Left lung (tissue), 10 donors: ENCODE measurements around the gene CPAMD8. TPM values are rescaled to one million over a fixed set of nuclear protein-coding genes. Genes with fewer than 3 reads are reported as not detected.
"Not testable (repeated sequence)": the region's sequence is repeated elsewhere in the genome, so short reads cannot be mapped to it uniquely, and the experiment has no call there.

Experiments
- ATAC-seq: fragments of 200-7000 bp; cut with Tn5 transposase; one replicate; pipeline ENCODE4 v1.9.1; 2020; ENCODE audit warnings: moderate library complexity
- DNase-seq, 4 donors: peaks; one replicate each; pipeline ENCODE4 v3.0.0-alpha.2; 2013 to 2020
- H3K27ac ChIP-seq, 2 donors: fragments of 200-600 bp; sonication (generic) in 1 of 2; one replicate each; pipeline versions ENCODE4 v1.5.0 to v1.8.0; 2020 to 2021
- H3K27me3 ChIP-seq, 2 donors: fragments of 200-600 bp; sonication (generic) in 1 of 2; one replicate each; pipeline versions ENCODE4 v1.5.0 to v1.8.0; 2020 to 2021
- H3K36me3 ChIP-seq, 2 donors: fragments of 200-600 bp; sonication (generic) in 1 of 2; one replicate each; pipeline versions ENCODE4 v1.5.0 to v1.8.0; 2020 to 2021
- H3K4me1 ChIP-seq, 2 donors: fragments of 200-600 bp; one replicate each; pipeline ENCODE4 v1.8.0; 2021
- H3K4me3 ChIP-seq, 2 donors: fragments of 200-600 bp; sonication (generic) in 1 of 2; one replicate each; pipeline versions ENCODE4 v1.5.0 to v1.8.0; 2020 to 2021; ENCODE audit warnings: mild to moderate bottlenecking in 1 of 2
- H3K9me3 ChIP-seq, 2 donors: fragments of 200-600 bp; sonication (generic) in 1 of 2; one replicate each; pipeline versions ENCODE4 v1.5.0 to v1.8.0; 2020 to 2021
- intact Hi-C, 2 donors: fragments of 100-400 bp; cut with DNase I; formaldehyde crosslinking; loops; one replicate each; pipeline versions ENCODE4 v1.11.2 to v1.14.2; 2022
- polyA plus RNA-seq, 6 donors: library from polyadenylated mRNA; unstranded; fragments of 120-200 nt; gene quantifications; one replicate each; pipeline ENCODE4 v1.2.1, GENCODE V29; 2013; ENCODE audit not compliant: insufficient read length in 6 of 6
- total RNA-seq, 2 donors: library from RNA; stranded (reverse); fragmentation: NEBNext Ultra II Directional; extraction: Animal tissue kit (Norgen Biotek cat#: 25700); gene quantifications; one replicate each; pipeline ENCODE4 v1.2.1, GENCODE V29; 2021
- TF ChIP-seq, protein P1 (sequence below), 2 donors: fragments of 200-600 bp; sonication (generic) in 1 of 2; IDR thresholded peaks; one replicate each; pipeline versions ENCODE4 v1.5.0 to v1.8.0; 2021; ENCODE audit warnings: antibody characterized with exemption in 2 of 2
- donor health status: DM: no; HTN: yes; CAD: no.
- donor health status: DM: no; HTN: no; CAD: no.

Gene CPAMD8
- total and polyA plus RNA-seq, 8 donors = 13.1 to 79.9 (median 64.8) TPM

DNA sequence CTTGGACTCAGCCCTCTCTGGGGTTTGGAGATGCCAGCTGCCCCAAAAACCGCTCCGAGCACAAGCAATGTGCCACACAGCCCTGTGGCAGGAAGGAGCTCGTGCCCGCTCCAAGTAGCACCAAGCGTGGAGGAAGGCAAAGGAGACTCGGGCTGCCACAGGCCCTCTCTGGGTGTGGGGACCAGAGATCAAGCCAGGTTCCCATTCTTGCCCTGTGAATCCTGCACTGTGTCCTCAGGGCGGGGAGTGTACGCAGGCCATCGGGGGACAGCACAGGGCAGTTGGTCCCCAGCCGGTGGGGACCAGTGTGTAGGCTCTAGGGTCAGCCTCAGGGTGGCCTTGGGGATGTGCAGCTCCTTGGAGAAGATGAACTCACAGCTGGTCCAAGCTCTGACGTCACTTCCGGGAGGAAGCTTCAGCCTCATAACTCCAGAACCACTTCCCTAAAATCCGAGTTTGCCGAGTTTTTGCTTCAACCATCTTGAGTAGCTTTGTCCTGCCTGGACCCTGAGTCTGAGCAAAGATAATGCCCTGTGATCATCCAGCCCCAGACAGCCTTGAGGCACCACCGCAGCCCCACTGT is 9.3 kb upstream of the CPAMD8 start:
- no peaks in the 10 kb centered on the region for H3K36me3 ChIP-seq
- intact Hi-C loops = no loop called here
- ATAC-seq = peak; percentile 32
- no peaks in the 10 kb centered on the region for H3K4me1 ChIP-seq
- no peak overlapping the region for H3K4me3 ChIP-seq
- H3K9me3 ChIP-seq = no peaks in the 10 kb centered on the region
- DNase-seq = peak in 2 of 4 donors; percentile 60 to 73
- no peaks in the 10 kb centered on the region for H3K27me3 ChIP-seq
- TF ChIP-seq, protein P1, sequence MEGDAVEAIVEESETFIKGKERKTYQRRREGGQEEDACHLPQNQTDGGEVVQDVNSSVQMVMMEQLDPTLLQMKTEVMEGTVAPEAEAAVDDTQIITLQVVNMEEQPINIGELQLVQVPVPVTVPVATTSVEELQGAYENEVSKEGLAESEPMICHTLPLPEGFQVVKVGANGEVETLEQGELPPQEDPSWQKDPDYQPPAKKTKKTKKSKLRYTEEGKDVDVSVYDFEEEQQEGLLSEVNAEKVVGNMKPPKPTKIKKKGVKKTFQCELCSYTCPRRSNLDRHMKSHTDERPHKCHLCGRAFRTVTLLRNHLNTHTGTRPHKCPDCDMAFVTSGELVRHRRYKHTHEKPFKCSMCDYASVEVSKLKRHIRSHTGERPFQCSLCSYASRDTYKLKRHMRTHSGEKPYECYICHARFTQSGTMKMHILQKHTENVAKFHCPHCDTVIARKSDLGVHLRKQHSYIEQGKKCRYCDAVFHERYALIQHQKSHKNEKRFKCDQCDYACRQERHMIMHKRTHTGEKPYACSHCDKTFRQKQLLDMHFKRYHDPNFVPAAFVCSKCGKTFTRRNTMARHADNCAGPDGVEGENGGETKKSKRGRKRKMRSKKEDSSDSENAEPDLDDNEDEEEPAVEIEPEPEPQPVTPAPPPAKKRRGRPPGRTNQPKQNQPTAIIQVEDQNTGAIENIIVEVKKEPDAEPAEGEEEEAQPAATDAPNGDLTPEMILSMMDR (IDR thresholded peaks at IDR 0.05) = no peak
- no peak overlapping the region for H3K27ac ChIP-seq

DNA sequence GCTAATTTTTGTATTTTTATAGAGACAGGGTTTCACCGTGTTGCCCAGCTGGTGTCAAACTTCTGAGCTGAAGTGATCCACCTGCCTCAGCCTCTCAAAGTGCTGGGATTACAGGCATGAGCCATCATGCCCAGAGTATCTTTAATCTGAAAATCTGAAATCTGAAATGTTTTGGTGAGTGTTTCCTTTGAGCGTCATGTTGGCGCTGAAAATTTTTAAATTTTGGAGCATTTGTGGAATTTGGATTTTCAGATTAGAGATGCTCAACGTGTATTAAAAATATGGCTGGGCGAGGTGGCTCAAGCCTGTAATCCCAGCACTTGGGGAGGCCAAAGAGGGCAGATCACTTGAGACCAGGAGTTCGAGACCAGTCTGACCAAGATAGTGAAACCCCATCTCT is 5.1 kb upstream of the CPAMD8 start:
- no peak overlapping the region for H3K4me3 ChIP-seq
- TF ChIP-seq, protein P1 (IDR thresholded peaks at IDR 0.05) = no peak
- ATAC-seq (no peak), DNase-seq (no peak)
- no peaks in the 10 kb centered on the region for H3K9me3 ChIP-seq
- peaks cover 0 to 23% of the 10 kb centered on the region in 2 donors for H3K27me3 ChIP-seq
- no peak overlapping the region for H3K27ac ChIP-seq
- intact Hi-C loops = no loop called here
- H3K36me3 ChIP-seq = no peaks in the 10 kb centered on the region
- H3K4me1 ChIP-seq = no peaks in the 10 kb centered on the region

DNA sequence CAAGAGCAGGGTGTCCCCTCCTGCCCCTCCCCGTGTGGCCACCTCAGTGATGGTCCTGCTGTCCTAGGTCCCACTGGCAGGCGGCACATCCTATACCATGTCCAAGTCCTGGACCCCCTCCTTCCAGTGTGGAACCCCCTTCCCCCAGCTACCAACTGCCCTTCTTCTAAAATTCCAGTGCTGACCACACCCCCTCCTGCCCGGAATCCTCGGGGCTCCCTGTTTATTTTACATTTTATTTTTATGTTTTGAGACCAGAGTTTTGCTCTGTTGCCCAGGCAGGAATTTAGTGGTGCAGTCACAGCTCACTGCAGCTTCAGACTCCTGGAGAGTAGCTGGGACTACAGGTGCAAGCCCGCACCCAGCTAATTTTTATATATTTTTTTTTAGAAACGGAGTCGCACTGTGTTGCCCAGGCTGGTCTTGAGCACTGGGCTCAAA is 945 bp upstream of the CPAMD8 start:
- ATAC-seq (no peak), DNase-seq (peak in 1 of 4 donors; percentile 23)
- intact Hi-C loops = no loop called here
- Histone ChIP-seq H3K4me3 (no peak overlapping the region), H3K36me3 (no peaks in the 10 kb centered on the region), H3K27ac (no peak overlapping the region), H3K9me3 (peaks cover 0 to 14% of the 10 kb centered on the region in 2 donors), H3K4me1 (peaks cover 0 to 19% of the 10 kb centered on the region in 2 donors), H3K27me3 (peaks cover 4 to 51% of the 10 kb centered on the region in 2 donors)
- TF ChIP-seq, protein P1 (IDR thresholded peaks at IDR 0.05) = no peak

DNA sequence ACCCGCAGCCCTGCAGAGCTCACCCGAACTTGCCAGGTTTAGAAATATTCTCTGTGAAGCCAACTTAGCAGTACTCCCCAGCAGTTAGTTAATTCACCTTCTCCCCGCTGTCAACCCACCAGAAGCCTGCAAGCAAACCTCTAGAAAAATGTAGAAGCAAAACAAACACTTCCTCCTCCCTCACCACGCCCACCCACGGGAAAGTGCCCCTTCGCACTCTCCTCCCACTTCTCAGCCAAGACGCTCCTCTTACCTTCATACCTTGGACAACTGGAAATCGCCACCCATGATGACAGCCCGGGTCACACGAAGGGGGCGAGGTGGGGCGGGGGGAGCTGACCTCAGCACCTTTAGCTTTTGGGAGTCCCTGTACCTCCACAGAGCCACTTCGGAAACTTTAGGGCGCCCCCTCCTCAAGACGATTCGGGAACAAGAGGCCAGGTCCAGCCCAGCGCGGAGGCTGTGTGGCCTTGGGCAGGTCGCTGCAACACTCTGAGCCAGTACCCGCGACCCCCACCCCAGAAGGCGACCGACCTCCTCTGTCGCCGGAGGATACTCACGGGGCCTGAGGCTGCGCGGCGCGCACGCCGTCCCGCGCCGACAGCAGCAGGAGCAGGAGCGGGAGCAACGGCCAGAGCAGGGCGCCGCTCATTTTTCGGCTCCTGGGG is 485 bp downstream of the CPAMD8 start:
- TF ChIP-seq, protein P1 (IDR thresholded peaks at IDR 0.05) = no peak
- Histone ChIP-seq H3K36me3 (no peaks in the 10 kb centered on the region), H3K27ac (peak overlapping the region in 1 of 2 donors; percentile 53), H3K4me3 (peak overlapping the region; percentile 15 to 42), H3K27me3 (peaks cover 4 to 51% of the 10 kb centered on the region in 2 donors), H3K4me1 (peaks cover 0 to 33% of the 10 kb centered on the region in 2 donors), H3K9me3 (peaks cover 0 to 14% of the 10 kb centered on the region in 2 donors)
- ATAC-seq (peak; percentile 60), DNase-seq (peak; percentile 39 to 70 (median 64))
- intact Hi-C loops = no loop called here

DNA sequence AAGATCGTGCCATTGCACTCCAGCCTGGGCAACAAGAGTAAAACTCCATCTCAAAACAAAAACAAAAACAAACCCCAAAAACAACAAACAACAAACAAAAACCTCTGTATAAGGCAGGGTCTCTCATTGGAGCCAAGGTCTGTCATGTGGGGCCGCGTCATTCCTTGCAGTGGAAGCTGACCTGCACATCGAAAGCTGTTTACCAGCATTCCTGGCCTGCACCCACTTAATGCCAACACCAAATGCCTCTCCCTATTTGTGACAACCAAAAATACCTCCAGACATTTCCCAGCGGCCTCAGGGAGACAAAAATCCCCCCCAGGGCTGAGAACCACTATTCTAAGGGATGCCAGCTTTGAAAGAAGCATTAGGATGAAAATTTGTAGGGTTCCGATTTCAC is 1.2 kb downstream of the CPAMD8 start:
- intact Hi-C loops = no loop called here
- no peaks in the 10 kb centered on the region for H3K36me3 ChIP-seq
- peaks cover 4 to 51% of the 10 kb centered on the region in 2 donors for H3K27me3 ChIP-seq
- peak overlapping the region in 1 of 2 donors; percentile 53 for H3K27ac ChIP-seq
- peaks cover 0 to 34% of the 10 kb centered on the region in 2 donors for H3K4me1 ChIP-seq
- ATAC-seq (peak; percentile 24), DNase-seq (no peak)
- H3K4me3 ChIP-seq = peak overlapping the region in 1 of 2 donors; percentile 42
- TF ChIP-seq, protein P1 (IDR thresholded peaks at IDR 0.05) = no peak
- peaks cover 0 to 14% of the 10 kb centered on the region in 2 donors for H3K9me3 ChIP-seq

DNA sequence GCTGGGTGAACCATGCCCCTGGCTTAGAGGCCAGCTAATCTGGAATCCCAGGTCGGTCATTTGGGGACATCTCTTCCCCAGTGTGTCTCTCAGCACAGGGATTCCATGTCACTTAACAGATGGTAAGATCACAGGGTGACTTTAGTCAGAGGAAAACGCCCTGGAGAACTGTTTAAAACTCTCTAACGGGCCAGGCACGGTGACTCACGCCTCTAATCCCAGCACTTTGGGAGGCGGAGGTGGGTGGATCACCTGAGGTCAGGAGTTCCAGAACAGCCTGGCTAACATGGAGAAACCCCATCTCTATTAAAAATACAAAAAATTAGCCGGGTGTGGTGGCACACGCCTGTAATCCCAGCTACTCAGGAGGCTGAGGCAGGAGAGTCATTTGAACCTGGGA is 1.7 kb downstream of the CPAMD8 start:
- H3K27ac ChIP-seq, DNase-seq, intact Hi-C loops, H3K4me3 ChIP-seq, H3K36me3 ChIP-seq: not testable (repeated sequence)
- Histone ChIP-seq H3K4me1 (peaks cover 0 to 34% of the 10 kb centered on the region in 2 donors), H3K9me3 (peaks cover 0 to 14% of the 10 kb centered on the region in 2 donors), H3K27me3 (peaks cover 4 to 51% of the 10 kb centered on the region in 2 donors)
- peak; percentile 22 for ATAC-seq
